ENCODE measurements around the gene NAXD. TPM values are rescaled to one million over a fixed set of nuclear protein-coding genes. Genes with fewer than 3 reads are reported as not detected.

The NAXD gene
- total and polyA plus RNA-seq, 8 donors: 17.4 to 56.4 (median 20.8) TPM

GRCh38 chr13:110637747-110638146, 22.4 kb downstream of the NAXD start:
- H3K4me3 ChIP-seq: no peak overlapping the region
- no peak overlapping the region for H3K27ac ChIP-seq
- TF ChIP-seq CTCF (IDR thresholded peaks at IDR 0.05): no peak
- no peak for DNase-seq
- no peak for FAIRE-seq
- intact Hi-C loops (cut with DNase I): no loop called here
- no peaks in the 10 kb centered on the region for H3K9me3 ChIP-seq
- 77 to 82% methylated on average over 6 of the region's 6 CpGs for WGBS, 2 donors
- no peaks in the 10 kb centered on the region for H3K4me1 ChIP-seq
- peaks cover 5 to 77% (median 36%) of the 10 kb centered on the region in 3 donors for H3K36me3 ChIP-seq
- no peaks in the 10 kb centered on the region for H3K27me3 ChIP-seq
- ATAC-seq: peak in 1 of 4 donors; percentile 14

GRCh38 chr13:110638257-110638656, 22.9 kb downstream of the NAXD start:
- intact Hi-C loops (cut with DNase I): no loop called here
- FAIRE-seq (no peak), DNase-seq (no peak), ATAC-seq (no peak)
- H3K36me3 ChIP-seq: peaks cover 5 to 77% (median 36%) of the 10 kb centered on the region in 3 donors
- peaks cover 0 to 2% (median 0%) of the 10 kb centered on the region in 3 donors for H3K4me1 ChIP-seq
- H3K27ac ChIP-seq: no peak overlapping the region
- WGBS, 2 donors: 89 to 93% methylated on average over 23 of the region's 23 CpGs
- H3K4me3 ChIP-seq: no peak overlapping the region
- TF ChIP-seq CTCF (IDR thresholded peaks at IDR 0.05): no peak
- H3K27me3 ChIP-seq: no peaks in the 10 kb centered on the region
- no peaks in the 10 kb centered on the region for H3K9me3 ChIP-seq

GRCh38 chr13:110638814-110639806, 23.8 kb downstream of the NAXD start:
- intact Hi-C loops (cut with DNase I): no loop called here
- Histone ChIP-seq H3K36me3 (peaks cover 5 to 76% (median 36%) of the 10 kb centered on the region in 3 donors), H3K27ac (no peak overlapping the region), H3K4me1 (peaks cover 0 to 4% (median 0%) of the 10 kb centered on the region in 3 donors), H3K4me3 (no peak overlapping the region), H3K27me3 (no peaks in the 10 kb centered on the region), H3K9me3 (no peaks in the 10 kb centered on the region)
- ATAC-seq (no peak), FAIRE-seq (no peak), DNase-seq (peak in 1 of 6 donors; percentile 9)
- WGBS, 2 donors: 88 to 92% methylated on average over 39 of the region's 39 CpGs
- no peak for TF ChIP-seq CTCF (IDR thresholded peaks at IDR 0.05)

GRCh38 chr13:110639935-110640334, 24.6 kb downstream of the NAXD start:
- no peak for ATAC-seq
- Histone ChIP-seq H3K4me1 (peaks cover 0 to 4% (median 0%) of the 10 kb centered on the region in 3 donors), H3K36me3 (peaks cover 5 to 68% (median 33%) of the 10 kb centered on the region in 3 donors), H3K9me3 (no peaks in the 10 kb centered on the region), H3K4me3 (no peak overlapping the region), H3K27ac (no peak overlapping the region), H3K27me3 (no peaks in the 10 kb centered on the region)
- no peak for DNase-seq
- no peak for FAIRE-seq
- intact Hi-C loops (cut with DNase I): no loop called here
- TF ChIP-seq CTCF (IDR thresholded peaks at IDR 0.05): no peak
- WGBS, 2 donors: 76 to 79% methylated on average over 5 of the region's 5 CpGs
